Ramos (cell line): ENCODE results near the gene PER2.

ENCODE experiments used
- in situ Hi-C: fragments of 300-500 bp; cut with MboI; formaldehyde crosslinking; loops from one replicate; pipeline ENCODE4 v1.14.3; 2022; ENCODE audit warnings: low sequenced_read_pairs; ENCODE audit not compliant: unreplicated experiment

Gene PER2

DNA sequence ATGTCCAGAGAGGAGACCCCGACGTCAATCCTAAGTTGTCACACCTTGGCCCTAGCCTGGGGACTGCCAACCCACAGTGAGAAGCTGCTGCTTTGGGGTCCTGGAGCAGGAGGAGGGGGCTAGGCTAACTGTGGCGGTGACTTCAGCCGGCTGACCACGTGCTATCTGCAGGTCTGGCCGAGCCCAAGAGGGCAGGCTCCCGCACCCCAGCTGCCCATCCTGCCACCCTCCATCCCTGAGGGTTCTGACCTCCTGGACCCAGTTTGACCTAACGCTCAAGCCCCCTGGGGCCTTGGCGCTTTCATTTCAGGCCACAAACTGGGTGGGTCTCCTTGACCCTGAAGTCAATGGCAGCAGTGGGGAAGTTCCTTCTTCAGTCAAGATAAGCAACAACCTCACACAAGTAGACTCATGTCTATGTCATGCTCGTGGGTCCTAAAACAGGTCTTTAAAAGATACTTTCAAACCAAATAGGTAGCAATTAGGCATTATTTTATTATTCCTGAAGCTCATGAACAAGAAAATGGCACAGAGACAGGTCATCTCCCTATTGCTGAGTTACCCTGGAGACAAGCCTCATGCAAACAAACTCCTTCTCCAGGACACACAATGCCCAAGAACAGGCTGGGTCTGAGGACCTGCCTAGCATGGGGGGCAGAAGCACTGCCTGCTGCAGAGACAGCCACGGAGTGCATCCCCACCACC lies 50.8 kb downstream of the PER2 start:
- in situ Hi-C loops: no loop called here

- in situ Hi-C loops: no loop called here
Measured at GRCh38 chr2:238236571-238236970, 51.8 kb downstream of the PER2 start.

DNA sequence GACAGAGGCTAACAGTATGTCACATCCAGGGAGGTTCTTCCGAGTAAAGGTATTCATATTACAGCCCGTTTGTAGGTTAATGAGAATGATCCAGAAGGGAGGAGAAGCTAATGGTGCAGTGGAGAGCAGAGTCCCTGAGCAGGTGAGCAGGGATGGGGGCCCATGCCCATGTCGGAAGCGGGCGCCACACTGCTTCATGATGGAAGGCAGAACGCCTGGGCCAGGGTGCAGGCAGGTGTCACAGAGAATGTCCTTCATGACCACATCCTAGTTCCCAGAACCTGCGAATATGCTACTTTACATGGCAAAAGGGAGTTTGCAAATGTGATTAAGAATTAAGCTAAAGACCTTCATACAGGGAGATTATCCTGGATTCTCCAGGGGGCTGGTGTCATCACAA lies 52.6 kb downstream of the PER2 start:
- in situ Hi-C loops: no loop called here

DNA sequence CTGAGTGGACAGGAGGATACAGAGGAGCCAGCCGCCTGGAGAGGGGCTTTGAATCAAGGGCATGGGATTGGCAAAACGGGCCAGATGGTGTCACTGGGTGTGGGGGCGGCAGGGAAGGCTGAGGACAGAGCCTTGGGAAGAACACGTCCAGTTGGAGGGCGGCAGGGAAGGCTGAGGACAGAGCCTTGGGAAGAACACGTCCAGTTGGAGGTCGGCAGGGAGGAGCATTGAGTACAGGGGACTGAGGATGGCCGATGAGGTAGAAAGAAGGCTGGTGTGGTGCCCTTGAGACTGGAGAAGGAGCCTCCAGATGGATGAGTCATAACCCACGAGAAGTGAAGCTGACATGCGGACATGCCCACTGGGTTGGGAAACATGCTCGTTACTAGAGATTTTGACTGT lies 53.1 kb downstream of the PER2 start:
- in situ Hi-C loops: no loop called here

GRCh38 chr2:238233625-238234024 lies 54.8 kb downstream of the PER2 start:
- in situ Hi-C loops: no loop called here

- in situ Hi-C loops: no loop called here
Measured at GRCh38 chr2:238231809-238232208, 56.6 kb downstream of the PER2 start.

- in situ Hi-C loops: no loop called here
Measured at GRCh38 chr2:238231251-238231793, 57.1 kb downstream of the PER2 start.

- in situ Hi-C loops: no loop called here
Measured at GRCh38 chr2:238230699-238231098, 57.7 kb downstream of the PER2 start.

DNA sequence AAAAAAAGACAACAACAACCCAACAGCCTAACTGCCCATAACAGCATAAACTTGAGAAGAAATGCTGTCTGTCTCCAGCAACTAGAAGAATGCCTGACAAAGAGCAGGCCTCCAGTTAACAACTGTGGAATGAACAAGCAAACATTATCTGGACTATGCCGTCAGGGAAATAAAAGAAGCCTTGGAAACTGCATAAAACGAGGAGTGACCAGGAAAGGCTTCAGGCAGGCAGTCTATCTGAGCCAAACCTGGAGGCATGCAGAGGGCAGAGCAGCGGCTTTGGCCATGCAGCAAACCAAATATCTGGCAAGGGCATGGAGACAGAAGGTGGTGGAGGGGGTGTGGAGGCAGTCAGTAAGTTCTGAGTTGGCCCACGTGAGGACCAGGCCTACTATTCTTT lies 59.7 kb downstream of the PER2 start:
- in situ Hi-C loops: no loop called here

DNA sequence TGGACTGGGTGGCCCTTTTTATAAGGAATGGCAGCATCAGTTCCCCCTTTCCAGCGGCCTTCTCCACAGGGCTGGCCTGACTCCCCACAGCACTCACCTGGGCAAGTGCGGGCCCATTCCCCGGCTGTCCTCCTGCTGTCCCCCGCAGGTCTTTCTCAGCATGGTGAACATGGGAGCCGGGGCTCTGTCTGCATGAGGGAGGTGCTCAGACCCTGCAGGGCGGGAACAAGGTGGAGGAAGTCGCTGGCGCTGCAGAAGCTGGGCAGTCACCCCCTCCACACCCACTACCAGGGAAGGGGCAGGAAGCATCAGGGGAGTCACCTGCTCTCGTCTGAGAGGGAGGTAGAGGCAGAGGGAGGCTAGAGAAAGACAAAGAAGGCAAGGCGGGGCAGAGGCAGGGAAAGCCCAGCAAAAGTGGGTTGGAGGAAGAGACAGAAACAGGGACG lies 60.8 kb downstream of the PER2 start:
- in situ Hi-C loops: no loop called here

- in situ Hi-C loops: no loop called here
Measured at GRCh38 chr2:238226698-238227586, 61.5 kb downstream of the PER2 start.

DNA sequence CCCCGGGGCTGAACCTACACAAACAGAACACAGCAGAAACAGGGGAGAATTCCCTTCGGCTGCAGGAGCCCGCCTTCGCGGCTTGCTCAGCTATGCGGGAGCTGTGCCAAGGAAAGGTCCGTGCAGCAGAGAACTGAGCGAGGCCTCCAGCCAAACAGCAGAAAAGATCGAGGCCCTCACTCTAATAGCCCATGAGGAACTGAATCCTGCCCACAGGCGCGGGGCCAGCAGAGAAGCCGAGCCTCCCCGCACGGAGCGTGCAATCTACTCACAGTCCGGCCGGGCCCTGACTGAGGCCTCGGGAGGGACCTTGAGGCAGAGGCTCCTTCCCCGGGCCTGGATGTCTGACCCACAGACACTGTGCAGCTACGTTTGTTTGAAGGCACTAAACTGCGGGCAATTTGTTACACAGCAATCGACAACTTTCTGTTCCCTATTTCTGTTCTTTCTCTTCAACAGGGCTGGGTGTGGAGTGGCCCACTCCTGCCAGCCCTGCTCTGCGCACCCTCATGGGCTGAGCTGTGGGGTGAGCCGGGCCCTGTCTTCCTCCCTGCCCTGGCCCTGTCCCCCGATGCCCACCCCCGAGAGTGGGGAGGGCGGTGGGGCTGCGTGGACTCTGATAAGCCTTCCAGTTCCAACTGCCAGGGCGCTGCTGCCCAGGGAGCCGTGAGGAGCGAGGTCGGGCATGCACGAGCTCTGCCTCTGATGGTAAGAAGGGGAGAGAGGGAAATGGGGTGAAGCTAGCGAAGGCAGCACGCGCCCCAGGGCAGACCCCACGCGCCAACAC lies 62.3 kb downstream of the PER2 start:
- in situ Hi-C loops: no loop called here

DNA sequence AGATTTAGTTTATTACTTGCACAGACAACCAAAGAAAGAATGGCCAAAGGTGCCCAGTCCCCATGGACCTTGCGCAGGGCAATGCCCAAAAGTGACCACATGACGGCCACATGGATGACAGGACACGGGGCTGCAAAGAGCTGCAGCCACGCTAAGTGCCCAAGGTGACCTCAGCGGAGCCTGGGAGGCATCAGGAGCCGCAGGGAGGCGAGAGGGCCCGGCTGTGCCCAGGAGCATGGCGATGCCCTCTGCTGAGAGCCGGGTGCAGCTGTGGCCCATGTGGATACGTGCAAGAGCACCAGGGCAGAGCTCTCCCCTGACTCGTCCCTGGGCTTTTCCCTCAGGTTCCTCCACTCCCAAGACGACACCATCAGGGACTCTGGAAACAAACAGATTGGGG lies 63.3 kb downstream of the PER2 start:
- in situ Hi-C loops: no loop called here

DNA sequence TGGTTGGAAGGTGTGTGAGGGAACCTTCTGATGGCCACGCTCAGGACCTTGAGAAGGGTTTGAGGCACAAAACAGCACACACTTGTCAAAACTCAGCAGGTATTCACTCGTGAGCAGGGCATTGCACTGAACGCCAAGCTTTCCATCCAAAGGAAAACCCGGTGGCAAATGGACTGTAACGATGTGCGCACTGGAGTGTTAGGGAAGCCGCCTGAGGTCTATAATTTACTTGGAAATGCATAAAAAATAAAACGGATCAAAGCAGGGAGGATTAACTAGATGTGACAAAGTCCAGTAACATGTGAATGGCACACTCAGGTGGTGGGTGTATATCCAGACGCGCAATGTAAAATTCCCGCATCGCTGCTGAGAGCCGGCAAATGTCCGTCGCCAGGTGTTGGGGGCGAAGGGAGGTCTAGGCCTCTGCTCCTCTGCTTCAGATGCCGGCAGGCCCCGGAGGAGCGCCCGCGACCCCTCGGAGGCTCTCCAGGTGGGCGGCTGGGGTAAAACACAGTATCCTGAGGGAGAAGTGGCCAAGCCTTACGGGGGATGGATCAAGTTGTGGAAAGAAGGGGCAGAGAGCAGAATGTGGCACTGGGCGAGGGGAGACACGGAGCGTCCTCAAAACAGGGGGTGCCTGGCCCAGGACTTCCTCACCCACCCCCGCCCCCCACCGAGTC lies 63.9 kb downstream of the PER2 start:
- in situ Hi-C loops: no loop called here

GRCh38 chr2:238220892-238221521 lies 67.4 kb downstream of the PER2 start:
- in situ Hi-C loops: no loop called here

- in situ Hi-C loops: no loop called here
Measured at GRCh38 chr2:238220274-238220891, 68.0 kb downstream of the PER2 start.

- in situ Hi-C loops: no loop called here
Measured at GRCh38 chr2:238216651-238217184, 71.7 kb downstream of the PER2 start.

GRCh38 chr2:238207006-238207405 lies 81.4 kb downstream of the PER2 start:
- in situ Hi-C loops: no loop called here
